Measurements from ENCODE around the gene UNC5CL. TPM values are rescaled to one million over a fixed set of nuclear protein-coding genes. Genes with fewer than 3 reads are reported as not detected.

The UNC5CL gene
- total RNA-seq, 4 donors from 2014 or later, result 0.07 to 1.2 (median 0.37) TPM

DNA sequence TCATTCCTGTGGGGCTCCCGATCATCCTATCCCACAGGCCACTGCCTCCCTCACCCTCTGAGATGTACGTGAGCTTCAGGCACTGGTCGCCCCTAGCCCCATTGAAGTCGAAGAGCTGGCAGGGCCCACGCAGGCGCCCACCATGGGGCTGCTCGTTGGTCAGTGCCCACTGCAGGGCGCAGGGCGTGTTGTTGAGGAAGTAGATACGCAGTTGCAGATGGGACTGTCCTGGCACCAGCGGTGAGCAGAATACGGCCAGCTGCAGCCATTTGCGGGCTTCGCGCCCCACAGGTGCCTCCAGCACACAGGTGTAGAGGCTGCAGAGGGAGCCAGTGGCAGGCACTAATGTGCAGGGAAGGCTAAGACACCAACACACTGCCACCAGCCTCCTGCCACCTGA, 6.2 kb downstream of the UNC5CL start:
- no CpG with 5 or more reads among the region's 15 CpGs for WGBS, 2 donors (ENCODE audit: low coverage in 1 of 2)

DNA sequence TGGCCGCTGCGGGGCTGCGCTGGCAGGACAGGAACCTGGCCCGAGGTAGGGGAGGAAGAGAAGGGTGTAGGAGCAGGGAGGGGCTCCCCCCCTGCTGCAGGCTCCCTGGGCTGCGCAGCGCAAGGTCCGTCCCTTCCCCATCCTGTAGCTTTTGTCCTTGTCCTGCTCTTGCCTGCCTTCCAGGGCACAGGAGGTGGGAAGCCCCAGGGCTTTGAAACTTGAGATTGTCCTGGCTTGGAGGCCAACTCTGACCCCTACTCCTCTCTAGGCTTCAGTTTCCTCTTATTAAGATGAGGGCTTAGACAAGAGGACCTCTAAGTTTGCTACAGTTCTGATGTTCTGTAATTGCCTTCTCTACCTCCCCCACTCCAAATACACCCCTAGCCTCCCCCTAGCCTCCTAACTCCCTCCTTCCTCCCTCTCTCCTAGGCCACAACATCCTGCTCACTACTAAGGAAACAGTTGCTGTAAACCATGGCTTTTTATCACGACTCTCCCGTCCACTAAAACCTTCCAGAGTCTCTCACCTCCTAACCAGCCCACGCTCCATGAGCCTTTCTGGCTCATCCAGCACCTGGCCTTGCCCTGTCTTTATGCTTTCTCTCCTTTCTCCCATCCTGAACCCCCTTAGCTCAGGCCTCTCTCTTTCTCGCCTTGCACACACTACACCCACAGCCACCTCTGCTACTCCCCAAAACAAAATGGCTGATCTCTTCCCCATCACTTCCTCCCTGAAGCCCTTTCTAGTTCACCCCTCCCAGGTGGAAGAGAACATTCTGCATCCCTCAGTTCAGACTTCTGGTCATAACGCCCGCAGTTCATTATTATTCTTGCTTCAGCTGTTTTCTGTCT, 10.2 kb downstream of the UNC5CL start:
- Histone ChIP-seq H3K4me3 (peak overlapping the region; percentile 36 to 53), H3K9me3 (no peaks in the 10 kb centered on the region), H3K4me1 (peaks cover 0 to 23% (median 12%) of the 10 kb centered on the region in 3 donors), H3K27ac (peak overlapping the region in 3 of 4 donors; percentile 65 to 84 (median 71)), H3K36me3 (no peaks in the 10 kb centered on the region), H3K27me3 (no peaks in the 10 kb centered on the region)
- 51 to 77% methylated on average over 5 to 9 of the region's 13 CpGs for WGBS, 2 donors (ENCODE audit: low coverage in 1 of 2)
- TF ChIP-seq, protein P1, sequence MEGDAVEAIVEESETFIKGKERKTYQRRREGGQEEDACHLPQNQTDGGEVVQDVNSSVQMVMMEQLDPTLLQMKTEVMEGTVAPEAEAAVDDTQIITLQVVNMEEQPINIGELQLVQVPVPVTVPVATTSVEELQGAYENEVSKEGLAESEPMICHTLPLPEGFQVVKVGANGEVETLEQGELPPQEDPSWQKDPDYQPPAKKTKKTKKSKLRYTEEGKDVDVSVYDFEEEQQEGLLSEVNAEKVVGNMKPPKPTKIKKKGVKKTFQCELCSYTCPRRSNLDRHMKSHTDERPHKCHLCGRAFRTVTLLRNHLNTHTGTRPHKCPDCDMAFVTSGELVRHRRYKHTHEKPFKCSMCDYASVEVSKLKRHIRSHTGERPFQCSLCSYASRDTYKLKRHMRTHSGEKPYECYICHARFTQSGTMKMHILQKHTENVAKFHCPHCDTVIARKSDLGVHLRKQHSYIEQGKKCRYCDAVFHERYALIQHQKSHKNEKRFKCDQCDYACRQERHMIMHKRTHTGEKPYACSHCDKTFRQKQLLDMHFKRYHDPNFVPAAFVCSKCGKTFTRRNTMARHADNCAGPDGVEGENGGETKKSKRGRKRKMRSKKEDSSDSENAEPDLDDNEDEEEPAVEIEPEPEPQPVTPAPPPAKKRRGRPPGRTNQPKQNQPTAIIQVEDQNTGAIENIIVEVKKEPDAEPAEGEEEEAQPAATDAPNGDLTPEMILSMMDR (IDR thresholded peaks at IDR 0.05), result no peak
- TF ChIP-seq EP300 (IDR thresholded peaks at IDR 0.05) (no peak), POLR2A (IDR thresholded peaks at IDR 0.05) (no peak), POLR2AphosphoS5 (IDR thresholded peaks at IDR 0.05) (no peak)
- ATAC-seq, result peak; percentile 26

More for the DNA sequence above, 6.2 kb downstream of the UNC5CL start:
- no peaks in the 10 kb centered on the region for H3K36me3 ChIP-seq
- H3K27me3 ChIP-seq, result no peaks in the 10 kb centered on the region
- no peak overlapping the region for H3K27ac ChIP-seq
- TF ChIP-seq EP300 (IDR thresholded peaks at IDR 0.05) (no peak), POLR2AphosphoS5 (IDR thresholded peaks at IDR 0.05) (no peak), POLR2A (IDR thresholded peaks at IDR 0.05) (no peak)
- TF ChIP-seq, protein P1 (IDR thresholded peaks at IDR 0.05), result no peak
- no peak overlapping the region for H3K4me3 ChIP-seq
- no peaks in the 10 kb centered on the region for H3K9me3 ChIP-seq
- H3K4me1 ChIP-seq, result peaks cover 0 to 14% (median 6%) of the 10 kb centered on the region in 3 donors
- no peak for ATAC-seq

DNA sequence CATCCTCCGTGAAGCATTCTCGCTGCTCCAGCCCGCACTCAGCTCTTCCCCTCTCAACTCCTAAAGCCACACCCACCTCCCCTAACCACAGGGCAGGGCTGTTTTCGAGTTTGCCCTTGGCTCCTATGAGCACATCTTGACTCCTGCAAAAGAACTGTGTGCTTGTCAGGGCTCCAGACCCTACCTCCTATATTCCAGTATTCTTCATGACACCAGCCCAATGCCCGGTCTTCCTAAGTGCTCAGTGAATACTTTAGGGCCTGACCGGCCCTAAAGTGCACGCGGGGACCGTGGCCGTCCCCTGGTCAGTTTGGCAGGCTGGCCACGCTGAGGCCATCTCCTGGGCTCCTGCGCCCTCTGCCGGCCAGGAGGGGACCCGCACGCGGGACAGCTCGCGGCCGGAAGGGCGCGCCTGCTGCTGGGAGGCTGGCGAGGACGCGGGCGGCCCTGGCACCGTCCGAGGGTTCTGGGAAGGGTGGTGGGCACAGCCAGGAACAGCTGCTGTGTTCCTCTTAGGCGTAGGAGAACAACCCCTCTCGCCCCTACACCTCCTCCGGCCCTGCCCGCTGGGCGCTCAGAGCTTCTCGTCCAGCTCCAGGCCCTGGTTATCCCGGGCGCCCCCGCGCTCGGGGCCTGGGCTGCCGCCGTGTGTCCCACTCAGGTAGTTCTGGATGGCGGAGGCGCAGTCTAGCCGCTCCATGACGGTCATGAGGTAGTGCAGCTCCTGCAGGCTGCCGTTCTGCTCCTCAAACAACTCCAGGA, 11.0 kb downstream of the UNC5CL start:
- peak overlapping the region in 3 of 4 donors; percentile 65 to 84 (median 71) for H3K27ac ChIP-seq

DNA sequence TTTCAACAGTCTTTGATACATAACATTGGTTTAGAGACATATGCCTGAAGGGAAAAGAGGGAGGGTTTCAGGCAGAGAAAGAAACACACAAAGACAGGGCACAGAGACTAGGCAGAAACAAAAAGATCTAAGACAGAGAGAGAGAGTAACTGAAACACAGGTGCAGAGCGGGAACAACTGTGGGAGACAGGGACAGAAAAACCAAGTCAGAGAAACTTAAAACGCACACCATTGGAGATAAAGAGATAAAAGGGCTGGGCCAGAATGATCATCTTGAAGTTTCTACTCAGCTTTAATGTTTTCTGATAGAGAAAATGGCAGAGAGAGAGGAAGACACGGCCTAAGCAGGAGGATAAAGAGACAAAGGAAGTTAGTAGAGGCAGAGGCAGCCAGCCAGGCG, 11.8 kb downstream of the UNC5CL start:
- TF ChIP-seq, protein P1 (IDR thresholded peaks at IDR 0.05), result no peak
- TF ChIP-seq EP300 (IDR thresholded peaks at IDR 0.05) (no peak), POLR2AphosphoS5 (IDR thresholded peaks at IDR 0.05) (no peak), POLR2A (IDR thresholded peaks at IDR 0.05) (no peak)
- H3K36me3 ChIP-seq, result no peaks in the 10 kb centered on the region
- WGBS, 2 donors (ENCODE audit: low coverage in 1 of 2), result 34% methylated on average over 4 of the region's 4 CpGs; no CpG with 5 or more reads in 1 of the 2 donors
- H3K27ac ChIP-seq, result peak overlapping the region in 3 of 4 donors; percentile 65 to 84 (median 71)
- no peaks in the 10 kb centered on the region for H3K9me3 ChIP-seq
- ATAC-seq, result no peak
- H3K4me3 ChIP-seq, result peak overlapping the region in 1 of 2 donors; percentile 53
- no peaks in the 10 kb centered on the region for H3K27me3 ChIP-seq
- H3K4me1 ChIP-seq, result peaks cover 0 to 23% (median 12%) of the 10 kb centered on the region in 3 donors

More for the DNA sequence above, 11.0 kb downstream of the UNC5CL start:
- Histone ChIP-seq H3K4me1 (peaks cover 0 to 23% (median 12%) of the 10 kb centered on the region in 3 donors), H3K4me3 (peak overlapping the region; percentile 36 to 53), H3K27me3 (no peaks in the 10 kb centered on the region), H3K9me3 (no peaks in the 10 kb centered on the region), H3K36me3 (no peaks in the 10 kb centered on the region)
- peak in 1 of 2 donors; percentile 16 for TF ChIP-seq POLR2A (IDR thresholded peaks at IDR 0.05)
- peak; percentile 22 for TF ChIP-seq POLR2AphosphoS5 (IDR thresholded peaks at IDR 0.05)
- TF ChIP-seq EP300 (IDR thresholded peaks at IDR 0.05), result no peak
- TF ChIP-seq, protein P1 (IDR thresholded peaks at IDR 0.05), result peak; percentile 96 to 99 (median 98)
- ATAC-seq, result peak; percentile 94
- 0 to 7% methylated on average over 3 to 4 of the region's 45 CpGs for WGBS, 2 donors (ENCODE audit: low coverage in 1 of 2)

Data from gastroesophageal sphincter (tissue), 4 donors.